ENCODE measurements around the gene SORCS3.

The SORCS3 gene

DNA sequence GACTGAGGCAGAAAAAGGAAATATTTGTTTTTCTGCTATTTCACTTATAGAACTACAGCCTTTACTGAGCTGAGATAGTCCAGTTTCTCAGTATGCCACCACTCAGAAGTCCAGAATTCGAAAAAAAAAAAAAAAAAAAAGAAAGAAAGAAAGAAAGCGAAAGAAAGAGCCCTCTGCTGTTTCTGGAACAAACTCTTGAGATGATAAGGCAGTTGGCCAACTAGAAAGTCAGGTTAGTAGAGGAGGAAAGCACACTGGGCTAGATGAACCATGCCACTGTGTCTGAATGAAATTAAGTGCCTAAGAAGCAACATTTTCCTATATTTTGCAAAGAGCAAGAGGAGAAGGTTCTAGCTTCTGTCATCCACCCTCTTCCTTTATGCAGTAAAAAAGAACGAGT, 403.8 kb downstream of the SORCS3 start:
- H3K27ac ChIP-seq (ENCODE audit: low read depth, low read length), result no peak overlapping the region
- H3K9ac ChIP-seq (ENCODE audit: low read depth in 1 of 2, low read length in 2 of 2), result no peak overlapping the region
- no peaks in the 10 kb centered on the region for H3K9me3 ChIP-seq (ENCODE audit: control insufficient read depth in 1 of 2, low read length in 2 of 2)
- H3K4me3 ChIP-seq (ENCODE audit: low read depth in 1 of 2, low read length in 2 of 2), result no peak overlapping the region
- H3K4me1 ChIP-seq (ENCODE audit: control insufficient read depth in 1 of 2, insufficient read depth in 2 of 2, low read length in 2 of 2), result no peaks in the 10 kb centered on the region
- H3K27me3 ChIP-seq (ENCODE audit: control insufficient read depth in 1 of 2, insufficient read depth in 2 of 2, low read length in 2 of 2), result no peaks in the 10 kb centered on the region
- H3K36me3 ChIP-seq (ENCODE audit: control insufficient read depth in 1 of 2, insufficient read depth in 2 of 2, low read length in 2 of 2), result no peaks in the 10 kb centered on the region

DNA sequence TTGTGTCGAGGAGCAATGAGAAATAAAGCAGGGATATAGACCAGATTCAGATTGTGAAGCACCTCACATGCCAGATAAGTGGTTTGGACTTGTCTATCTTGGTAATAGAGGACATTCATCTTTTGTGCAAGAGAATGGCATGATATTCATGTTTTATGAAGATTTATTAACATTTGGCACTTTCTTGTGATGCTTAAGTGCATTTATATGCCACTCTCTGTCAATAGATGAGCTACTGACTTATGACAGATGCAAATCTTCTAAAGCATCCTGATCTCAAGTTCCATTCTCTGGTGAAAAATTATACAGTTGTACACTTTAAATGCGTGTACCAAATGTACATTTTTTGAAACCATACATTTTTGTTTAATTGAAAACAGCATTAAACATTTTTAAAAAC, 415.3 kb downstream of the SORCS3 start:
- Histone ChIP-seq H3K9me3 (ENCODE audit: control insufficient read depth in 1 of 2, low read length in 2 of 2) (peaks cover 0 to 9% of the 10 kb centered on the region in 2 donors), H3K9ac (ENCODE audit: low read depth in 1 of 2, low read length in 2 of 2) (no peak overlapping the region), H3K4me3 (ENCODE audit: low read depth in 1 of 2, low read length in 2 of 2) (no peak overlapping the region), H3K36me3 (ENCODE audit: control insufficient read depth in 1 of 2, insufficient read depth in 2 of 2, low read length in 2 of 2) (no peaks in the 10 kb centered on the region), H3K27me3 (ENCODE audit: control insufficient read depth in 1 of 2, insufficient read depth in 2 of 2, low read length in 2 of 2) (no peaks in the 10 kb centered on the region), H3K27ac (ENCODE audit: low read depth, low read length) (no peak overlapping the region), H3K4me1 (ENCODE audit: control insufficient read depth in 1 of 2, insufficient read depth in 2 of 2, low read length in 2 of 2) (no peaks in the 10 kb centered on the region)

DNA sequence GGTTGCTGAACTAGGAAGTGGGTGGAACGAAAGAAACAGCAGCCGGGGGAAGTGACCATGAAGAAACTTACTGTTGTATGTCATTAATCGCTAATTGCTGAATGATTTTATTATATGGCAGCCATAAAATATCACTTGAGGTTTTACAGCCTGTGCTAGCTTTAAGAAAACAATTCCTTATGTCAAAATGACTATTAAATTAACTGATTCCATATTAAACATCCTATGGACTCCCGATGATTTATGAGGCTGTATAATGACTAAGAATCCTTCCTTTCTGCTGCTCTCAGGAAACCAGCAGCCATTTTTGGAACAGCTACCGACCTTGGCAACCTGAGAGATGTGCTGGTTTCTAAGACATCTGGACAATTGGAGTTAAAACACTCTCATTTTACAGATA, 421.9 kb downstream of the SORCS3 start:
- Histone ChIP-seq H3K4me1 (ENCODE audit: control insufficient read depth in 1 of 2, insufficient read depth in 2 of 2, low read length in 2 of 2) (peaks cover 4 to 5% of the 10 kb centered on the region in 2 donors), H3K4me3 (ENCODE audit: low read depth in 1 of 2, low read length in 2 of 2) (no peak overlapping the region), H3K9ac (ENCODE audit: low read depth in 1 of 2, low read length in 2 of 2) (no peak overlapping the region), H3K27me3 (ENCODE audit: control insufficient read depth in 1 of 2, insufficient read depth in 2 of 2, low read length in 2 of 2) (no peaks in the 10 kb centered on the region), H3K9me3 (ENCODE audit: control insufficient read depth in 1 of 2, low read length in 2 of 2) (no peaks in the 10 kb centered on the region), H3K27ac (ENCODE audit: low read depth, low read length) (no peak overlapping the region), H3K36me3 (ENCODE audit: control insufficient read depth in 1 of 2, insufficient read depth in 2 of 2, low read length in 2 of 2) (no peaks in the 10 kb centered on the region)

DNA sequence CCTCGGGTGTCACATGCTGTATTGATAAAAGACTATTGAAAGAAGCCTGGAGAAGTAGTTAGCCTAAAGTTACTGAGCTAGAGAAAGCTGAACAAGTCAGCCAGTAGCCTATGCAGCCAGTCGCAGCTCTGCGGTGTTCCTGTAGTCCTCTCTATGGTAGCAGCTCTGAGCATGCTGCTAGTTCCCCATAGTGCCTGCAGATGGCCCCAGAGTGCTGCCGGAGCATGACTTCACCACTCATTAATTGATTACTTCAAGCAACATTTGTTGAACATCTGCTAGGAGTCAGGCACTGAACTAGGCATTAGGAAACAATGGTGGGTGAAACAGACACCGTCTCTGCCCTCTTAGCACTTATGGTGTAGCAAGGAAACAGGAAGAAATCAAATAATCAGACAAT, 422.7 kb downstream of the SORCS3 start:
- H3K9ac ChIP-seq (ENCODE audit: low read depth in 1 of 2, low read length in 2 of 2), result no peak overlapping the region
- no peaks in the 10 kb centered on the region for H3K9me3 ChIP-seq (ENCODE audit: control insufficient read depth in 1 of 2, low read length in 2 of 2)
- H3K36me3 ChIP-seq (ENCODE audit: control insufficient read depth in 1 of 2, insufficient read depth in 2 of 2, low read length in 2 of 2), result no peaks in the 10 kb centered on the region
- H3K27me3 ChIP-seq (ENCODE audit: control insufficient read depth in 1 of 2, insufficient read depth in 2 of 2, low read length in 2 of 2), result no peaks in the 10 kb centered on the region
- peaks cover 4 to 5% of the 10 kb centered on the region in 2 donors for H3K4me1 ChIP-seq (ENCODE audit: control insufficient read depth in 1 of 2, insufficient read depth in 2 of 2, low read length in 2 of 2)
- H3K4me3 ChIP-seq (ENCODE audit: low read depth in 1 of 2, low read length in 2 of 2), result no peak overlapping the region
- H3K27ac ChIP-seq (ENCODE audit: low read depth, low read length), result no peak overlapping the region

DNA sequence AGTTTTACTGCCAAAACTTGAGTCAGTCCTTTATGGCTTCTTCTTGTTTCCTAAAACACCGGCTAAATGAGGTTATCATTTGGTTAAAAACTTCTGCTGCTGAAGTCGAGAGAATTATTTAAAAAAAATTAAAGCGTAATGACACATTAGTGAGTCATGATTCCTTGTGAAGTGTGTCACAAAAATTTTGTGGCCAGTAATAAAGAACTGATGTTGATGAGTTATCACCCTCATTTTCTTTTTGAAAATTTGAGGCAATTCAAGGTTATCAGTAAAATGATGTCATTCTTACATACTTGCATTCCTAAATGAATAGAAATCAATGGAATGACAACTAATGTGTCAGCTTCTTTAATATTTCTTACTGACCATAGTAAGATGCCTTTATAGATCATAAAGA, 427.4 kb downstream of the SORCS3 start:
- H3K9me3 ChIP-seq (ENCODE audit: control insufficient read depth in 1 of 2, low read length in 2 of 2), result no peaks in the 10 kb centered on the region
- H3K4me1 ChIP-seq (ENCODE audit: control insufficient read depth in 1 of 2, insufficient read depth in 2 of 2, low read length in 2 of 2), result peaks cover 0 to 4% of the 10 kb centered on the region in 2 donors
- no peak overlapping the region for H3K9ac ChIP-seq (ENCODE audit: low read depth in 1 of 2, low read length in 2 of 2)
- H3K27me3 ChIP-seq (ENCODE audit: control insufficient read depth in 1 of 2, insufficient read depth in 2 of 2, low read length in 2 of 2), result no peaks in the 10 kb centered on the region
- H3K36me3 ChIP-seq (ENCODE audit: control insufficient read depth in 1 of 2, insufficient read depth in 2 of 2, low read length in 2 of 2), result no peaks in the 10 kb centered on the region
- no peak overlapping the region for H3K27ac ChIP-seq (ENCODE audit: low read depth, low read length)
- no peak overlapping the region for H3K4me3 ChIP-seq (ENCODE audit: low read depth in 1 of 2, low read length in 2 of 2)

DNA sequence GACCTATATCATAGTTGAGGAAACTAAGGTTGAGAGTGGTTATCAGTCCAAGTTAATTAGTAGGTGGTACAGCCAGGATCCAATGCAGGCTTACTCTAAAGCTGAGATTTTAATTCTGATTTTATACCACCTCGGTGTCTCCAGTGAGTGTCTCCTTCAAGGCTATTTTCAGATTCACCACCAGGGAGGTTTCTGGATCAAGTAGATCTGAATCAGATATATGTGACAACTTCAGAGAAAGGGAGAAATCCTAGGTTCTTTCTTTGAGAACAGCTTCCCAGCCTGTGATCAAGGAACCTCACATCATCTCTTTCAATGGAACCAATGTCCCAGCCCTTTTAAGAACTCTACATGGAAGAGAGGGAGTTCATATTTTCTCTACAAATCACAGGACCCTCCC, 429.2 kb downstream of the SORCS3 start:
- Histone ChIP-seq H3K4me1 (ENCODE audit: control insufficient read depth in 1 of 2, insufficient read depth in 2 of 2, low read length in 2 of 2) (no peaks in the 10 kb centered on the region), H3K27ac (ENCODE audit: low read depth, low read length) (no peak overlapping the region), H3K36me3 (ENCODE audit: control insufficient read depth in 1 of 2, insufficient read depth in 2 of 2, low read length in 2 of 2) (no peaks in the 10 kb centered on the region), H3K27me3 (ENCODE audit: control insufficient read depth in 1 of 2, insufficient read depth in 2 of 2, low read length in 2 of 2) (no peaks in the 10 kb centered on the region), H3K9me3 (ENCODE audit: control insufficient read depth in 1 of 2, low read length in 2 of 2) (no peaks in the 10 kb centered on the region), H3K9ac (ENCODE audit: low read depth in 1 of 2, low read length in 2 of 2) (no peak overlapping the region), H3K4me3 (ENCODE audit: low read depth in 1 of 2, low read length in 2 of 2) (no peak overlapping the region)

DNA sequence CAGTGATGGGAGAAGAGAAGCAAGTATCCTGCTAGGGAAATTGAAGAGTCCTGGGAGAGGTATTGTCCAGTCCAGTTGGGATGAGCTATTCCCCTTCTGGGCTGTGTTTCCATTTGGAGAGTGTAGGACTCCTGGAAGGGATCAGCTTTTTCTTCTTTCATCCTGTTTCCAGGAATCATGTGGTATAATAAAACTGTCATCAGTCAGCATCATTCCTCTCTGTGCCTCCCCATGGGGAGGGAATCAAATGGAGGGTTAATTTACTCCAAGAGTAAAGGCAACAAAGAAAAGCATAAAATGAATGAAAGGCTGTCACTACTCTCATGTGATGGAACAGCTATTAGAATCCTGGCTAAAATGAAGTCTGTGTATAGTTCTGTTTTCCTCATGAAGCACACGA, 429.9 kb downstream of the SORCS3 start:
- H3K36me3 ChIP-seq (ENCODE audit: control insufficient read depth in 1 of 2, insufficient read depth in 2 of 2, low read length in 2 of 2), result no peaks in the 10 kb centered on the region
- H3K4me3 ChIP-seq (ENCODE audit: low read depth in 1 of 2, low read length in 2 of 2), result no peak overlapping the region
- no peak overlapping the region for H3K27ac ChIP-seq (ENCODE audit: low read depth, low read length)
- no peak overlapping the region for H3K9ac ChIP-seq (ENCODE audit: low read depth in 1 of 2, low read length in 2 of 2)
- H3K27me3 ChIP-seq (ENCODE audit: control insufficient read depth in 1 of 2, insufficient read depth in 2 of 2, low read length in 2 of 2), result no peaks in the 10 kb centered on the region
- H3K9me3 ChIP-seq (ENCODE audit: control insufficient read depth in 1 of 2, low read length in 2 of 2), result no peaks in the 10 kb centered on the region
- H3K4me1 ChIP-seq (ENCODE audit: control insufficient read depth in 1 of 2, insufficient read depth in 2 of 2, low read length in 2 of 2), result no peaks in the 10 kb centered on the region

DNA sequence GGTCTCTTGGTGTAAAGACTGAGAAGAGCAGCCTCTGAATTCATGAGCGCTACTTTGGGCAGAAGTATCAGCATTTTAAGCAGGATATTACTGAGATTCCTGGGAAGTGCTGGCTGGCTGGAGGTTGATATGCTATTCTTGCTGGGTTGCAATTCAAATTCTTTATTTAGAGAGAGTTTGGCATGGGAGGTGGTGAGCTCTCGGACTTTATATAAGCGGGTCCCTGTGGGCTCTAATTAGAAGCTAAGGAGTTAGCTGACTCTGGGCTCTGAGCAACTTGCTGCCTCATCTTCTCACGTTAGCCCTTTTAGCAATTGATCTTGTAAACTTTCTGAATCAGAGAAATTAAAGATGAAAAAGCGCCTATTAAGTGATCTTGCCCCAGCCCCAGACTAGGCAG, 430.9 kb downstream of the SORCS3 start:
- Histone ChIP-seq H3K27ac (ENCODE audit: low read depth, low read length) (no peak overlapping the region), H3K4me1 (ENCODE audit: control insufficient read depth in 1 of 2, insufficient read depth in 2 of 2, low read length in 2 of 2) (no peaks in the 10 kb centered on the region), H3K4me3 (ENCODE audit: low read depth in 1 of 2, low read length in 2 of 2) (no peak overlapping the region), H3K36me3 (ENCODE audit: control insufficient read depth in 1 of 2, insufficient read depth in 2 of 2, low read length in 2 of 2) (no peaks in the 10 kb centered on the region), H3K9ac (ENCODE audit: low read depth in 1 of 2, low read length in 2 of 2) (no peak overlapping the region), H3K27me3 (ENCODE audit: control insufficient read depth in 1 of 2, insufficient read depth in 2 of 2, low read length in 2 of 2) (peaks cover 0 to 3% of the 10 kb centered on the region in 2 donors), H3K9me3 (ENCODE audit: control insufficient read depth in 1 of 2, low read length in 2 of 2) (no peaks in the 10 kb centered on the region)

DNA sequence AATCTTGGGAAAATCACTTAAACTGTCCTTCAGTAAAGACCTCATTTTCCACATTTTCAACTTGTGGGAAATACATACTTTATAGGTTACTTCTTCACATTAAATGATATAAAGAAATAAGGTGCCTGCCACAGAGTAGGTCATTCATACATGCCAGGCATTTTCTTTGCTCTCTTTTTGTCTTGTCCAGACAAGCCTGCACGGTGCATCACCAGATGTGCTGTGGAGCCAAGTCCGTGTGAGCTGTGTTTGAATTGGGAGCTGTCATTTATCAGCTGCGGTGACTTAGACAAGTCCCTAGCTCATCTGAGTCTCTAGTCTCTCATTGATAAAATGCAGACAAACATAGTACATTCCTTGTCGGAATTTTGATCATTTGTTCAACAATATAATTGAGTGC, 432.9 kb downstream of the SORCS3 start:
- Histone ChIP-seq H3K27ac (ENCODE audit: low read depth, low read length) (no peak overlapping the region), H3K27me3 (ENCODE audit: control insufficient read depth in 1 of 2, insufficient read depth in 2 of 2, low read length in 2 of 2) (peaks cover 0 to 3% of the 10 kb centered on the region in 2 donors), H3K4me3 (ENCODE audit: low read depth in 1 of 2, low read length in 2 of 2) (no peak overlapping the region), H3K4me1 (ENCODE audit: control insufficient read depth in 1 of 2, insufficient read depth in 2 of 2, low read length in 2 of 2) (no peaks in the 10 kb centered on the region), H3K9me3 (ENCODE audit: control insufficient read depth in 1 of 2, low read length in 2 of 2) (no peaks in the 10 kb centered on the region), H3K9ac (ENCODE audit: low read depth in 1 of 2, low read length in 2 of 2) (no peak overlapping the region), H3K36me3 (ENCODE audit: control insufficient read depth in 1 of 2, insufficient read depth in 2 of 2, low read length in 2 of 2) (no peaks in the 10 kb centered on the region)

DNA sequence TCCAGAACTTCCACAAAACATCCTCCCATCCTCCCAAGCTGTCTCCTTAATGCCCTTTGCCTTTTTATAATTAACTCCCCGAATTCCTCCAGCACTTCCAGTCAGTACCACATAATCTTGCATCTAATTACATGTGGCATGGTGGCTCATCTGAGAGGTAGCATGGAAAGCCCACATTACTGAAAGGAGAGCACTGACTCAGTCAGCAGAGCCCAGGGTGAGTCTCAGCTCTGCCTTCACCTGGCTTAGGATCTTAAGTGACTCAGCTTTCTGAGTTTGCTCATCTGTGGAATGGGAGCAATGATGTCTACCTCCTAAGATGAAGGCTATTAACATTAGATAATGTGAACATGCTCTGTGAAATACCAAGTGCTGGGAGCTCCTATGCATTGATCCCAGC, 433.9 kb downstream of the SORCS3 start:
- no peak overlapping the region for H3K9ac ChIP-seq (ENCODE audit: low read depth in 1 of 2, low read length in 2 of 2)
- H3K4me3 ChIP-seq (ENCODE audit: low read depth in 1 of 2, low read length in 2 of 2), result no peak overlapping the region
- H3K27me3 ChIP-seq (ENCODE audit: control insufficient read depth in 1 of 2, insufficient read depth in 2 of 2, low read length in 2 of 2), result peaks cover 0 to 3% of the 10 kb centered on the region in 2 donors
- no peaks in the 10 kb centered on the region for H3K36me3 ChIP-seq (ENCODE audit: control insufficient read depth in 1 of 2, insufficient read depth in 2 of 2, low read length in 2 of 2)
- H3K4me1 ChIP-seq (ENCODE audit: control insufficient read depth in 1 of 2, insufficient read depth in 2 of 2, low read length in 2 of 2), result no peaks in the 10 kb centered on the region
- no peaks in the 10 kb centered on the region for H3K9me3 ChIP-seq (ENCODE audit: control insufficient read depth in 1 of 2, low read length in 2 of 2)
- no peak overlapping the region for H3K27ac ChIP-seq (ENCODE audit: low read depth, low read length)

DNA sequence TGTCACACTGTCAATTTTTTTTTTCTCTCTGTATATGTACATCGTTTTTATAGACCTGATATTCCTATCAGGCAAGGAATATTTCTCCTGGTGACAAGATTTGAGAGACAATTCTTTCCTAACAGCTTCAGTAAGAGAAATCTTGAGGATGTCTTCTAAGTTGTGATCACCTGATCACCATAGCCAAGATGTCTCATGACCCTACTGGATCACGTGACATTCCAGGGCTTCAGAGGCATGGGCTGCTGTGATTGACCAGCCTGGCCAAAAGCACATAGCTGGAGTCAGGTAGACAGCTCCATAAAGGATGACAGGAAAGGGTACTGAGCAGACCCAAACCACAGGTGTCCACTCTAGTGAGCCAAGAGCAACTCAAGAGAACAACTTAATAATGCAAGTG, 444.9 kb downstream of the SORCS3 start:
- H3K27me3 ChIP-seq (ENCODE audit: control insufficient read depth in 1 of 2, insufficient read depth in 2 of 2, low read length in 2 of 2), result no peaks in the 10 kb centered on the region
- H3K9me3 ChIP-seq (ENCODE audit: control insufficient read depth in 1 of 2, low read length in 2 of 2), result no peaks in the 10 kb centered on the region
- H3K27ac ChIP-seq (ENCODE audit: low read depth, low read length), result no peak overlapping the region
- no peak overlapping the region for H3K4me3 ChIP-seq (ENCODE audit: low read depth in 1 of 2, low read length in 2 of 2)
- no peaks in the 10 kb centered on the region for H3K36me3 ChIP-seq (ENCODE audit: control insufficient read depth in 1 of 2, insufficient read depth in 2 of 2, low read length in 2 of 2)
- no peaks in the 10 kb centered on the region for H3K4me1 ChIP-seq (ENCODE audit: control insufficient read depth in 1 of 2, insufficient read depth in 2 of 2, low read length in 2 of 2)
- H3K9ac ChIP-seq (ENCODE audit: low read depth in 1 of 2, low read length in 2 of 2), result no peak overlapping the region

Data from duodenal mucosa (tissue), 2 donors.